Trophoblast cell (in vitro differentiated cells and primary cell): ENCODE data around the gene AGPS.

ENCODE experiments used
- DNase-seq, 2 donors: peaks; one replicate each; pipeline ENCODE4 v3.0.0-alpha.2; 2016
- H2AFZ ChIP-seq: 2 replicates; pipeline ENCODE4 v1.6.1; 2013; ENCODE audit warnings: low read length, moderate library complexity, mild to moderate bottlenecking; ENCODE audit not compliant: insufficient read depth, poor library complexity
- H2AK5ac ChIP-seq: 2 replicates; pipeline ENCODE4 v1.6.1; 2013; ENCODE audit warnings: mild to moderate bottlenecking, low read length
- H2BK120ac ChIP-seq: 2 replicates; pipeline ENCODE4 v1.6.1; 2013; ENCODE audit warnings: low read length, mild to moderate bottlenecking, moderate library complexity; ENCODE audit not compliant: insufficient read depth, poor library complexity
- H2BK12ac ChIP-seq: 2 replicates; pipeline ENCODE4 v1.6.1; 2013; ENCODE audit warnings: mild to moderate bottlenecking, low read length, moderate library complexity
- H2BK5ac ChIP-seq: 2 replicates; pipeline ENCODE4 v1.6.1; 2013; ENCODE audit warnings: low read length, low read depth, moderate library complexity, mild to moderate bottlenecking; ENCODE audit not compliant: poor library complexity
- H3K14ac ChIP-seq: 2 replicates; pipeline ENCODE4 v1.6.1; 2013; ENCODE audit warnings: mild to moderate bottlenecking, low read length
- H3K18ac ChIP-seq: 2 replicates; pipeline ENCODE4 v1.6.1; 2013; ENCODE audit warnings: mild to moderate bottlenecking, low read length
- H3K23ac ChIP-seq: 2 replicates; pipeline ENCODE4 v1.6.1; 2013; ENCODE audit warnings: low read length
- H3K27ac ChIP-seq: 2 replicates; pipeline ENCODE4 v1.5.1; 2013; ENCODE audit warnings: low read depth, mild to moderate bottlenecking, inconsistent platforms, low read length, moderate library complexity
- H3K27me3 ChIP-seq: 2 replicates; pipeline ENCODE4 v1.6.1; 2013; ENCODE audit warnings: inconsistent platforms, mild to moderate bottlenecking, low read length, moderate library complexity; ENCODE audit not compliant: insufficient read depth
- H3K36me3 ChIP-seq, 2 experiments: 1 replicate in 1 of 2; 2 replicates in 1 of 2; pipeline ENCODE4 v1.6.1; 2013; ENCODE audit warnings: low read length in 2 of 2, mild to moderate bottlenecking in 2 of 2, moderate library complexity in 1 of 2; ENCODE audit not compliant: insufficient read depth in 2 of 2, control insufficient read depth in 1 of 2
- H3K4ac ChIP-seq: 2 replicates; pipeline ENCODE4 v1.6.1; 2013; ENCODE audit warnings: low read depth, mild to moderate bottlenecking, low read length, moderate library complexity
- H3K4me1 ChIP-seq, 2 experiments: 1 replicate in 1 of 2; 2 replicates in 1 of 2; pipeline ENCODE4 v1.6.1; 2013; ENCODE audit warnings: low read length in 2 of 2, mild to moderate bottlenecking in 2 of 2, moderate library complexity in 1 of 2; ENCODE audit not compliant: insufficient read depth in 2 of 2, control insufficient read depth in 1 of 2
- H3K4me2 ChIP-seq: 2 replicates; pipeline ENCODE4 v1.6.1; 2013; ENCODE audit warnings: inconsistent platforms, mild to moderate bottlenecking, low read length, moderate library complexity
- H3K4me3 ChIP-seq: 2 replicates; pipeline ENCODE4 v1.5.1; 2013; ENCODE audit warnings: mild to moderate bottlenecking, low read depth, low read length, inconsistent platforms
- H3K79me1 ChIP-seq: one replicate; pipeline ENCODE4 v1.6.1; 2013; ENCODE audit warnings: low read length
- H3K79me2 ChIP-seq: 2 replicates; pipeline ENCODE4 v1.6.1; 2013; ENCODE audit warnings: low read length, mild to moderate bottlenecking; ENCODE audit not compliant: control insufficient read depth, insufficient read depth, poor library complexity
- H3K9ac ChIP-seq: 2 replicates; pipeline ENCODE4 v1.6.1; 2013; ENCODE audit warnings: mild to moderate bottlenecking, low read length
- H3K9me3 ChIP-seq: 2 replicates; pipeline ENCODE4 v1.6.1; 2013; ENCODE audit warnings: low read depth, mild to moderate bottlenecking, control low read depth, inconsistent platforms, low read length; ENCODE audit not compliant: insufficient read depth
- H4K12ac ChIP-seq: 2 replicates; pipeline ENCODE4 v1.6.1; 2013; ENCODE audit warnings: low read depth, mild to moderate bottlenecking, low read length, moderate library complexity
- H4K8ac ChIP-seq: 2 replicates; pipeline ENCODE4 v1.6.1; 2013; ENCODE audit warnings: low read depth, mild to moderate bottlenecking, low read length, moderate library complexity
- H4K91ac ChIP-seq: one replicate; pipeline ENCODE4 v1.6.1; 2013; ENCODE audit warnings: low read depth, mild to moderate bottlenecking, low read length, moderate library complexity
- whole genome bisulfite sequencing: extraction: QIAGEN DNeasy Blood & Tissue Kit; methylation state at CpG from one replicate; pipeline ENCODE4 v1.1.7; 2013; ENCODE audit warnings: missing lambda C conversion rate; ENCODE audit not compliant: insufficient read length, insufficient coverage; ENCODE audit errors: extremely low coverage; 5-methylcytosine and 5-hydroxymethylcytosine counted together

AGPS gene

DNA sequence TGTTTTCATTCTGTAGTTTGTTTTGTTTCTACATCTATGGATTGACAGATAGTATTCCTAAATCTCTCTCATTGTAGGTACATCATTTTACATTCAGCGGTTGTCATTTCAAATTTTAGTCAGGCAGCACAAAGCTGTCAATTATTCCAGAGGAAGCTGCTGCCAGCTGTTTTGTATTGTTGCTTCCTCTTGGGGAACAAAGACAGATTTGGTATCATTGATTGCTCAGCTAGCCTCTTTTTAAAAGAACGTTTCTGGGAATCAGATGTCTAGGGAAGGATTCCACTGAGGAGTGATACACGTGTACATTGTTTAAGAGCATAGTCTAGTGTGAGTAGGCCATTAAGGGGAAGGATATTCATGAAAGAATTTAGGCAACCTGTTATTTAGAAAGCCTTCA lies 145.8 kb downstream of the AGPS start:
- Histone ChIP-seq H3K27me3 (no peaks in the 10 kb centered on the region), H2BK120ac (no peak overlapping the region), H3K4me1 (no peaks in the 10 kb centered on the region), H2BK12ac (no peak overlapping the region), H3K4me2 (no peak overlapping the region), H4K12ac (no peak overlapping the region), H3K27ac (no peak overlapping the region), H3K36me3 (no peaks in the 10 kb centered on the region), H4K91ac (no peak overlapping the region), H3K79me2 (no peaks in the 10 kb centered on the region), H2BK5ac (no peak overlapping the region), H3K9ac (no peak overlapping the region), H2AK5ac (no peak overlapping the region), H3K9me3 (no peaks in the 10 kb centered on the region), H2AFZ (no peak overlapping the region), H3K4me3 (no peak overlapping the region), H4K8ac (no peak overlapping the region), H3K4ac (no peak overlapping the region), H3K79me1 (no peaks in the 10 kb centered on the region), H3K23ac (no peak overlapping the region), H3K18ac (no peak overlapping the region), H3K14ac (no peak overlapping the region)
- no peak for DNase-seq
- WGBS = no CpG with 5 or more reads among the region's 3 CpGs

DNA sequence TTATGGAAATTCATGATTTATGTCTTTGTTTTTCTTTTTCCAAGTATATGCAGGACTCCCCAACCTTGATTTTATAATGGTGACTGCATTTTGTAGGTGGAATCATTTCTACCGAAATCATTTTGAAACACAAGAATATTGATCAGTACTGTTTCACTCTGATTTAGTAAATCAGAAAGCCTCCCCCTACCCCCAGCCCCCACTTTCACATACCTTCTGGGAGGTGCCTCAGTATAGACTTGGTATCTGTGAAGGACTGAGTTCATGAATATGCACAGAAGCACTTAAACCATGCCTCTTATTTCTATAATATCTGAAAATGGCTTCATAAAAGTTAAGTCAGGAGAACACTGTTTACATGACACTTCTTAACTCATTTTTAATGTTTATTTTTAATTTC lies 147.7 kb downstream of the AGPS start:
- H2AFZ ChIP-seq = no peak overlapping the region

DNA sequence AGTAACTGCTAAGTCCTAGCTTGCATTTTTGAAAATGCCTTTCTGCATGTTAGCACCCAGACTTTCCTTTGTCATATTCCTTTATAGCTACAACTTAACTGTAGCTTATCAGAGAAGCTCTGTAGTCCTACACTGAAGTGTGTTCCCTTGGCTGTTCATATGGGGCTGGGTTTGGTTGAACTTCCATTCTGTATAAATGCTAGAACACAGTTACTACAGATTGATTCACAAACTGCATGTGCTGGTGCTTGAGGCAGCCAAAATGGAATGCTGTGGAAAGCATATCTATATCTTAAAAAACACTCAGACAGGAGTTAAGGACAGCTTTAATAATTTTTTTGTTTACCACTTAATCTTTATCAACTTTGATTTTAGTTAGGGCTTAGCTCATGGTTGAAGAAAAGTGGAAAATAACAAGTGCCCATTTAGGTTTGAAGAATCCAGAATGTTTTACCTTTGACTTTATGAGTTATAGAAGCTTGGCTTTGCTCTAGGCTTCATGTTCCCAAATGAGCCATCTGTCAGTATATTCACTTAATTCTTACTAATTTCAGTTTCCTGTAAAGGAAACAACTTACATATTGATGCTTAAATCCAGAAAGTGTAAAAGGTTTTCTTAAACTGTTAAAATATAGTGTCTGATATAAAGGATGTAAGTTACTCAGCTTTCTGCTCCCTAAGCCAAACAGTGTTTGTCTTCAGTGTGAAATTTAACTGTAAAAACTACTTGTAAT lies 148.9 kb downstream of the AGPS start:
- H3K14ac ChIP-seq = no peak overlapping the region
- no peak overlapping the region for H3K23ac ChIP-seq
- no peaks in the 10 kb centered on the region for H3K36me3 ChIP-seq
- no peak overlapping the region for H2BK5ac ChIP-seq
- no peak overlapping the region for H2AFZ ChIP-seq
- no peak overlapping the region for H3K4me3 ChIP-seq
- no peak overlapping the region for H4K12ac ChIP-seq
- no peak overlapping the region for H3K27ac ChIP-seq
- no peak for DNase-seq
- no peak overlapping the region for H4K8ac ChIP-seq
- H3K4me1 ChIP-seq = no peaks in the 10 kb centered on the region
- no peak overlapping the region for H2BK120ac ChIP-seq
- H3K4me2 ChIP-seq = no peak overlapping the region
- no peak overlapping the region for H3K9ac ChIP-seq
- H3K79me2 ChIP-seq = no peaks in the 10 kb centered on the region
- H3K79me1 ChIP-seq = no peaks in the 10 kb centered on the region
- no peak overlapping the region for H4K91ac ChIP-seq
- no peaks in the 10 kb centered on the region for H3K27me3 ChIP-seq
- H3K4ac ChIP-seq = no peak overlapping the region
- H2BK12ac ChIP-seq = no peak overlapping the region
- H3K9me3 ChIP-seq = peaks cover 4% of the 10 kb centered on the region
- H3K18ac ChIP-seq = no peak overlapping the region
- H2AK5ac ChIP-seq = no peak overlapping the region

More for the DNA sequence above, 147.7 kb downstream of the AGPS start:
- Histone ChIP-seq H4K8ac (no peak overlapping the region), H3K9ac (no peak overlapping the region), H3K23ac (no peak overlapping the region), H3K36me3 (no peaks in the 10 kb centered on the region), H3K4me2 (no peak overlapping the region), H3K9me3 (no peaks in the 10 kb centered on the region), H3K79me1 (no peaks in the 10 kb centered on the region), H3K4me3 (no peak overlapping the region), H3K4ac (no peak overlapping the region), H3K27ac (no peak overlapping the region), H4K91ac (no peak overlapping the region), H3K14ac (no peak overlapping the region), H4K12ac (no peak overlapping the region), H3K4me1 (no peaks in the 10 kb centered on the region), H3K79me2 (no peaks in the 10 kb centered on the region), H2BK120ac (no peak overlapping the region), H2BK5ac (no peak overlapping the region), H3K18ac (no peak overlapping the region), H2AK5ac (no peak overlapping the region), H3K27me3 (no peaks in the 10 kb centered on the region), H2BK12ac (no peak overlapping the region)
- no peak for DNase-seq
- WGBS = no CpG with 5 or more reads among the region's 1 CpG

DNA sequence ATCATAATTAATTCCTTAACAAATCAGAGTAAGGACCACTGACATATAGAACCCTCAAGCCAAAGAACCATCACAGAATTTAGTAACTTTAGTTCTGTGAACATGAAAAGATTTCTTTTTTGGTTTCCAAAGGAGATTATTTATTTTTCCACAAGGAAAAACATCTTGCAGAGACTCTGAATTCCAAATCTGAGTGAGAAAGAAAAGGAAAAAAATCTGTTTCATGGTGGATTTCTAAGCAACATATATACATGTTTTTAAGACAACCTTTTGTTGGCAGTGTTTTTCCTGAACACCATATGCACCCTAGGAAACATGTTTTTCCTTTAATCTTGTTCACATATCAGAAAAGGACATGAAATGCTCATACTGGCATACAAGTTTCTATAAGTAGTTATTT lies 149.8 kb downstream of the AGPS start:
- Histone ChIP-seq H4K8ac (no peak overlapping the region), H3K79me2 (no peaks in the 10 kb centered on the region), H4K91ac (no peak overlapping the region), H4K12ac (no peak overlapping the region), H3K14ac (no peak overlapping the region), H3K27me3 (no peaks in the 10 kb centered on the region), H3K9ac (no peak overlapping the region), H3K4me3 (no peak overlapping the region), H3K36me3 (no peaks in the 10 kb centered on the region), H2BK120ac (no peak overlapping the region), H2BK12ac (no peak overlapping the region), H3K4me2 (no peak overlapping the region), H3K9me3 (peaks cover 4% of the 10 kb centered on the region), H3K18ac (no peak overlapping the region), H3K23ac (no peak overlapping the region), H2BK5ac (no peak overlapping the region), H2AFZ (no peak overlapping the region), H3K79me1 (no peaks in the 10 kb centered on the region), H2AK5ac (no peak overlapping the region), H3K27ac (no peak overlapping the region), H3K4me1 (no peaks in the 10 kb centered on the region), H3K4ac (no peak overlapping the region)
- no peak for DNase-seq
